Kidney glomerular epithelial cell (primary cell): ENCODE results near the gene COA6.
A peak's percentile ranks its signal among the peaks of the same experiment; 100 is the strongest.

Experiments
- DNase-seq: peaks from one replicate; lab custom pipeline; 2025; lab: John Stamatoyannopoulos, UW

COA6 gene

GRCh38 chr1:234412830-234413229, 39.6 kb downstream of the COA6 start:
- DNase-seq = no peak

GRCh38 chr1:234413485-234413884, 40.2 kb downstream of the COA6 start:
- no peak for DNase-seq

DNA sequence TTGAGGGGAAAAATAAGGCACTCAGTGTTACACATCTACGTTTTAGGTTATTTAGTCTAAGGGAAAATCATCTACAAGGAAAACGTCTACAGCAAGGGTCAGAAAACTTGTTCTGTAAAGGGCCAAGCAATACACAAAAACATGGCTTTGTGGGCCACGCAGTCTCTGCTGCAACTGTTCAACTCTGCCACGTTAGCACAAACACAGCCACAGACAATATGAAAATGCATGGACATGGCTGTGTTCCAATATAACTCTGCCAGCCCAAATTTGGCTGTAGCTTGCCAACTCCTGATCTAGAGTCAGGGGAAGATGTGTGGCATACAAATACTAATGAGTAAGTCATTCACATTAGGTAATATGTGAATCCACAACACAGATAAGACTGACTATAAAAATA, 40.7 kb downstream of the COA6 start:
- no peak for DNase-seq

DNA sequence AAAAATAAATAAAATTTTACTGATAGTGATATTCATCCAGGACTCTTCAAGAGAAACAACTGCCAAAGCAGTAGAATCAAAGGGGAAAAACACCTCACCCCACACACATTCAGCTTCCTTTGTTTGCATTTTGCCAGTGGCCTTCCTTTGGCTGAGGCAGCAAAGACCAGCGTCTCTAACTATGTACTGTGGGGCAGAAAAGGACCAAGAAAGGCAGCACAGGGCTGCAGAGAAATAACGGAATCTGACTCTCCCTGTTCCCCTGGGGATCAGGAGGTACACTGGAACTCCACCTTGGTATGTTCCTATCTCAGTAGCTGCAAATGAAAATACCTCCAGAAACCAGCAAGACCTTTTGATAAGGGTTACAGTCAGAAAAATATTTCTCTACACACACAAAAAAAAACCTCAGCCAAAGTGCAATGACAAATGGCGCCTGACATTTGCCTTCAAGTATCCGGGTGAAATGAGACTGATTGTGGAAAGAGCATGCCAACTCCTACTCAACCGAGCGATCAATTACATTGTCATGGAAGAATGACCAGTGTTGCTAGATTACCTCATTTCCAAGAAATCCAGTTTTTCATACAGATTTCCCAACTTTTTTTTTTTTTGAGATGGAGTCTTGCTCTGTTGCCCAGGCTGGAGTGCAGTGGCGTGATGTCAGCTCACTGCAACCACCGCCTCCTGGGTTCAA, 54.8 kb downstream of the COA6 start:
- peak; percentile 17 for DNase-seq

GRCh38 chr1:234429434-234429806, 56.2 kb downstream of the COA6 start:
- DNase-seq = no peak

GRCh38 chr1:234430691-234431090, 57.4 kb downstream of the COA6 start:
- no peak for DNase-seq

GRCh38 chr1:234431255-234431654, 58.0 kb downstream of the COA6 start:
- no peak for DNase-seq

DNA sequence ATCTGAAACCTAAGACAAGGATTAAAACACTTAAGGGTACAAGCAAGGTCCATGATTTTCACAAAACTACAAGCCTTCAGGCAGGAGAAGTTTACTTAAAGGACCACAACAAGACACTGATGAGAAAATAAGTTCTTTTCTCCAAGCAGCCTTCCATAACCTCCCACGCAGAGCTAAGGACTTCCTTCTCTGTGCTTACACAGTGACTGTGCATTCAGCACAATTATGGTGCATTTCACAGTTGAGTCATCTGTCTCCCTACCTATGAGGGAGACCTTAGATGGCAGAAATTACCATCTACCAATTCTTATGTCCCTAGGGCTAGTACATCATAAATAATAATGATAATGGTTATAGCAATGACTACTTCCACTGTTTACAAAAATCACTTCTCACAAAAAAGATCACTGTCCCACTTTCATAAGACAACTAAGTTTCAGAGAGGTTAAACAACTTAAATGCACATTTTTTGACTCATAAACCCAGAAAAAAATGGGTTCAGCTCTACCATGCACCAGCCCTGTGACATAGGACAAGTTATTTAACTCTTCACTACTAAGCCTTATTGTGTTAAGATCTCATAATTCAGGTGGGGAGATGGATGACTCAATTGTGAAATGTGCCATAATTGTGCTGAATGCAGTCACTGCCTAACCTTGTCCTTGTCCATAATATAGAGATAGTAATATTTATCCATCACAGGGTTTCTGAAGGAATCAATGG, 60.5 kb downstream of the COA6 start:
- peak; percentile 81 for DNase-seq
